Omental fat pad (tissue), 4 donors: ENCODE data around the gene EARS2. TPM values are rescaled to one million over a fixed set of nuclear protein-coding genes. Genes with fewer than 3 reads are reported as not detected.

Experiments used
- ATAC-seq: fragments of 150-250 bp; one replicate; pipeline ENCODE4 v1.9.1; 2016; ENCODE audit warnings: mild to moderate bottlenecking, moderate library complexity; ENCODE audit not compliant: low FRiP score
- DNase-seq: peaks from one replicate; pipeline ENCODE4 v3.0.0-alpha.2; 2019; ENCODE audit warnings: low spot score
- CTCF ChIP-seq, 3 donors: fragments of 450-650 bp; IDR thresholded peaks; one replicate each; pipeline ENCODE4 v1.5.1; 2016 to 2017; ENCODE audit warnings: antibody characterized with exemption in 3 of 3, mild to moderate bottlenecking in 3 of 3, moderate library complexity in 2 of 3
- total RNA-seq, 4 donors: library from RNA; depleted of rRNA; stranded (reverse); fragments of >200 nt; gene quantifications; one replicate each; pipeline ENCODE4 v1.1.0, GENCODE V29; 2016

EARS2 gene
- total RNA-seq, 4 donors from 2014 or later = 18.1 to 24.3 (median 21.4) TPM

DNA sequence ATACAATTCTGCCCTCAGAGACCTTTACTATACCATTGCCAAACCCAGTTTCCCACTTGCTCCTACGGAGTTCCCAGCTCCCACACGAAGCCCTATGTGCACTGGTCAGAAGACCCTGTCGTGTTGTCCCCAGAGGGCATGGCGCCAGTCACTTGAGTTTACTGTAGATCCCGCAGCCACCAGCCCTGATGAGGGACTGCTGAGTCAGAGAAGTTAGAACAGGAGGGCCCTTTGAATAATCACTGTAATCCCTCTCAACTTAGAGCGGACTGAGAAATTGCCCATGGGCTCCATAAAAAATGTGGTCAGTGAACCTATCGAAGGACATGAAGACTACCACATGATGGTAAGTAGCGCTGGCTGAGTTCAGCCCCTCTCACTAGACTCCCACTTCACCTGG, 9.6 kb upstream of the EARS2 start:
- no peak for TF ChIP-seq CTCF (IDR thresholded peaks at IDR 0.05)
- DNase-seq = no peak
- no peak for ATAC-seq

GRCh38 chr16:23564575-23565363, 7.6 kb upstream of the EARS2 start:
- TF ChIP-seq CTCF (IDR thresholded peaks at IDR 0.05) = no peak
- ATAC-seq (no peak), DNase-seq (no peak)

GRCh38 chr16:23563186-23563585, 6.0 kb upstream of the EARS2 start:
- no peak for TF ChIP-seq CTCF (IDR thresholded peaks at IDR 0.05)
- no peak for DNase-seq
- ATAC-seq = no peak

- ATAC-seq (no peak), DNase-seq (no peak)
- TF ChIP-seq CTCF (IDR thresholded peaks at IDR 0.05) = no peak
Observed at GRCh38 chr16:23562505-23562904, 5.4 kb upstream of the EARS2 start.

DNA sequence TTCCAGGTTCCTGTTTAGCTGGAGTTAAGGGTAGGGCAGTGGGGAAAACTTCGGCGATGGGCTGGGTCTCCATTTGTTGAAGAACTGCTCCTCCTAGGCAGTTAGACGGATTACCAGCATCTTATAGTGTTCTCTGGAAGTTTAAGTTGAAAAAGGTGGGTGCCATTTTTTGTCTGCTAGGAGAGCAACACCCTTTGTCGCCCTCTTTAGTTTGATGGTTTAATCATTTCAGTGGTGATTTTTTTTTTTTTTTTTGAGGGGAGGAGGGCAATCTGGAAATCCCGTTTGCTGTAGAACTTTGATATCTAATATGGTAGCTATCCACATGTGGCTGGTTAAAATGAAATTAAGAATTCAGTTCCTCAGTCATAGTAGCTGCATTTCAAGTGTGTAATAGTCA, 4.4 kb upstream of the EARS2 start:
- TF ChIP-seq CTCF (IDR thresholded peaks at IDR 0.05) = no peak
- ATAC-seq (no peak), DNase-seq (no peak)

- ATAC-seq = peak; percentile 21
- no peak for TF ChIP-seq CTCF (IDR thresholded peaks at IDR 0.05)
- DNase-seq = no peak
Observed at GRCh38 chr16:23557779-23558702, 891 bp upstream of the EARS2 start.
